ENCODE results near the gene PARD3B.

DNA sequence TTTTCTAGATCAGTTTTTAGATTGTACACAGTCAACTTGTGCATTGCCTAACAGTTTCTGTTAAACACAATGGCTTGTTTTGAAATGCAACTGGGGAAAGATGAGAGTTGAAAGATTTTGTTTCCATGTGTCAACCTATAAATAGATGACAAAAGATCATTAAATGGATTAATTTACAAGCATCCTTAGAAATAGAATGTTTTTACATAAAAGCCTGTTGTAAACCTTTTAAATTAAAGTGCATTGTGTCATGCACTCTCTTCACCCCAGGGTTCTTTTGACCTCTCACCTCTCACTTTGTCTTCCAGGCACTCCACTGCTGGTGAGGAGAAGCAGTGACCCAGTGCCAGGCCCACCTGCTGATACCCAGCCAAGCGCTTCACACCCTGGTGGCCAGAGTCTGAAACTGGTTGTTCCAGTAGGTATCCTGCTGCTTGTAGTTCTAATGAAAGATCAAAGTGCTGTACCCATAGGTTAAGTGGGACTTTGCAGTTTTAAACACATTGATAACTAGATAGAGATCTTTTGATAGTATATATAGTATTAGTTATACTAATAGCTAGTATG, 502.1 kb downstream of the PARD3B start:
- TF ChIP-seq POLR2A (IDR thresholded peaks at IDR 0.05; ENCODE audit: low read length) (no peak), GATA1 (IDR thresholded peaks at IDR 0.05; ENCODE audit: low read depth, low read length) (no peak)

All from erythroblast (primary cell).